GM19324 (cell line): ENCODE data around the gene GIN1.
"Not testable (repeated sequence)": the region's sequence is repeated elsewhere in the genome, so short reads cannot be mapped to it uniquely, and the experiment has no call there.

Experiments used
- ATAC-seq: cut with Tn5 transposase; IDR thresholded peaks from one replicate; pipeline ENCODE4 v1.9.1; 2021; ENCODE audit warnings: mild to moderate bottlenecking, moderate library complexity; ENCODE audit not compliant: unreplicated experiment, low FRiP score

Gene GIN1

GRCh38 chr5:103111468-103111867, 8.5 kb downstream of the GIN1 start:
- ATAC-seq: no peak

GRCh38 chr5:103110403-103110802, 9.5 kb downstream of the GIN1 start:
- ATAC-seq: no peak

- no peak for ATAC-seq
These were observed 10.7 kb downstream of the GIN1 start for GRCh38 chr5:103109277-103109676.

GRCh38 chr5:103108086-103108485, 11.9 kb downstream of the GIN1 start:
- no peak for ATAC-seq

GRCh38 chr5:103102234-103102633, 17.7 kb downstream of the GIN1 start:
- no peak for ATAC-seq

- ATAC-seq: no peak
These were observed 18.7 kb downstream of the GIN1 start for GRCh38 chr5:103101079-103101750.

- no peak for ATAC-seq
These were observed 20.9 kb downstream of the GIN1 start for GRCh38 chr5:103098993-103099392.

- ATAC-seq: no peak
These were observed 25.2 kb downstream of the GIN1 start for GRCh38 chr5:103094737-103095136.

GRCh38 chr5:103093727-103094126, 26.2 kb downstream of the GIN1 start:
- ATAC-seq: no peak

- ATAC-seq: no peak
These were observed 27.3 kb downstream of the GIN1 start for GRCh38 chr5:103092676-103093075.

- no peak for ATAC-seq
These were observed 29.1 kb downstream of the GIN1 start for GRCh38 chr5:103090791-103091190.

- ATAC-seq: no peak
These were observed 30.7 kb downstream of the GIN1 start for GRCh38 chr5:103089272-103089671.

GRCh38 chr5:103086547-103086946, 33.4 kb downstream of the GIN1 start:
- ATAC-seq: no peak

GRCh38 chr5:103079796-103080195, 40.1 kb downstream of the GIN1 start:
- ATAC-seq: no peak

GRCh38 chr5:103075442-103075841, 44.5 kb downstream of the GIN1 start:
- no peak for ATAC-seq

GRCh38 chr5:103073500-103073899, 46.4 kb downstream of the GIN1 start:
- not testable (repeated sequence) for ATAC-seq

GRCh38 chr5:103066326-103066725, 53.6 kb downstream of the GIN1 start:
- ATAC-seq: no peak

GRCh38 chr5:103060424-103060954, 59.4 kb downstream of the GIN1 start:
- ATAC-seq: no peak

GRCh38 chr5:103059525-103059924, 60.4 kb downstream of the GIN1 start:
- no peak for ATAC-seq

- no peak for ATAC-seq
These were observed 62.5 kb downstream of the GIN1 start for GRCh38 chr5:103057208-103058130.

GRCh38 chr5:103046706-103047105, 73.2 kb downstream of the GIN1 start:
- ATAC-seq: not testable (repeated sequence)
